Upper lobe of left lung (tissue), 6 donors: ENCODE data around the gene UST. TPM values are rescaled to one million over a fixed set of nuclear protein-coding genes. Genes with fewer than 3 reads are reported as not detected.
A peak's percentile ranks its signal among the peaks of the same experiment; 100 is the strongest.
"Not testable (repeated sequence)": the region's sequence is repeated elsewhere in the genome, so short reads cannot be mapped to it uniquely, and the experiment has no call there.

Source experiments
- ATAC-seq, 2 donors: fragments of 200-7000 bp; cut with Tn5 transposase; one replicate each; pipeline ENCODE4 v1.9.1; 2022; ENCODE audit warnings: mild to moderate bottlenecking in 2 of 2, moderate library complexity in 2 of 2; ENCODE audit not compliant: low FRiP score in 2 of 2
- DNase-seq, 2 donors: peaks; one replicate each; pipeline ENCODE4 v3.0.0-alpha.2; 2019 to 2020
- H3K27ac ChIP-seq, 4 donors: fragments of 200-600 bp; sonication (generic); one replicate each; pipeline ENCODE4 v1.5.1; 2016 to 2019
- H3K27me3 ChIP-seq, 4 donors: fragments of 200-600 bp; sonication (generic); one replicate each; pipeline ENCODE4 v1.5.1; 2017 to 2019
- H3K36me3 ChIP-seq, 4 donors: fragments of 200-600 bp; sonication (generic); one replicate each; pipeline ENCODE4 v1.5.1; 2016 to 2019
- H3K4me1 ChIP-seq, 4 donors: fragments of 200-600 bp; sonication (generic); one replicate each; pipeline ENCODE4 v1.5.1; 2018 to 2019
- H3K4me3 ChIP-seq, 4 donors: fragments of 200-600 bp; sonication (generic); one replicate each; pipeline ENCODE4 v1.5.1; 2017 to 2019; ENCODE audit warnings: mild to moderate bottlenecking in 2 of 4, moderate library complexity in 1 of 4
- H3K9me3 ChIP-seq, 4 donors: fragments of 200-600 bp; sonication (generic); one replicate each; pipeline ENCODE4 v1.5.1; 2018 to 2019
- CTCF ChIP-seq, 6 experiments: fragments of 450-650 bp in 4 of 6; fragments of 200-600 bp in 2 of 6; sonication (generic) in 2 of 6; IDR thresholded peaks; one replicate each; pipeline ENCODE4 v1.5.1; 2016 to 2019; ENCODE audit warnings: antibody characterized with exemption in 6 of 6
- EP300 ChIP-seq, 4 donors: sonication (generic); formaldehyde crosslinking; IDR thresholded peaks; one replicate each; pipeline ENCODE4 v1.5.1; 2017; ENCODE audit warnings: antibody characterized with exemption in 4 of 4, control low read depth in 2 of 4
- POLR2A ChIP-seq, 4 donors: fragments of 450-650 bp; IDR thresholded peaks; one replicate each; pipeline ENCODE4 v1.5.1; 2016 to 2017; ENCODE audit warnings: antibody characterized with exemption in 4 of 4, mild to moderate bottlenecking in 2 of 4
- POLR2AphosphoS5 ChIP-seq, 2 donors: sonication (generic); formaldehyde crosslinking; IDR thresholded peaks; one replicate each; pipeline ENCODE4 v1.5.1; 2017; ENCODE audit warnings: antibody characterized with exemption in 2 of 2
- WGBS, 2 donors: methylation state at CpG; one replicate each; pipeline ENCODE4 v1.1.5; 2017 to 2018; 5-methylcytosine and 5-hydroxymethylcytosine counted together
- total RNA-seq, 6 donors: library from RNA; depleted of rRNA in 4 of 6; stranded (reverse); fragments of >200 nt in 4 of 6; gene quantifications; one replicate each; pipeline versions ENCODE4 v1.1.0 to v1.2.1, GENCODE V29; 2016 to 2021
- donor health status: DM: no; HTN: no; CAD: no; lungs with moderate emphysema.
- donor health status: DM: no; HTN: yes; CAD: no; lungs with severe emphysema.

UST gene
- total RNA-seq, 6 donors from 2014 or later: 10.2 to 21.6 (median 14.2) TPM

GRCh38 chr6:148855744-148856143 is 108.9 kb downstream of the UST start:
- DNase-seq (no peak), ATAC-seq (no peak)
- Histone ChIP-seq H3K27me3 (no peaks in the 10 kb centered on the region), H3K27ac (no peak overlapping the region), H3K4me3 (no peak overlapping the region), H3K9me3 (no peaks in the 10 kb centered on the region), H3K4me1 (no peaks in the 10 kb centered on the region), H3K36me3 (no peaks in the 10 kb centered on the region)
- WGBS, 2 donors: 74 to 87% methylated on average over 7 of the region's 7 CpGs
- no peak for TF ChIP-seq CTCF (IDR thresholded peaks at IDR 0.05)
- TF ChIP-seq POLR2AphosphoS5 (IDR thresholded peaks at IDR 0.05): no peak
- no peak for TF ChIP-seq EP300 (IDR thresholded peaks at IDR 0.05)
- TF ChIP-seq POLR2A (IDR thresholded peaks at IDR 0.05): no peak

- Histone ChIP-seq H3K9me3 (no peaks in the 10 kb centered on the region), H3K27me3 (no peaks in the 10 kb centered on the region), H3K36me3 (no peaks in the 10 kb centered on the region), H3K27ac (no peak overlapping the region), H3K4me3 (no peak overlapping the region), H3K4me1 (no peaks in the 10 kb centered on the region)
- no peak for DNase-seq
- no peak for TF ChIP-seq CTCF (IDR thresholded peaks at IDR 0.05)
- TF ChIP-seq POLR2AphosphoS5 (IDR thresholded peaks at IDR 0.05): no peak
- TF ChIP-seq EP300 (IDR thresholded peaks at IDR 0.05): no peak
- no peak for TF ChIP-seq POLR2A (IDR thresholded peaks at IDR 0.05)
- WGBS, 2 donors: 75 to 82% methylated on average over 3 of the region's 3 CpGs
- no peak for ATAC-seq
These were observed 111.1 kb downstream of the UST start for GRCh38 chr6:148857798-148858390.

- H3K9me3 ChIP-seq: not testable (repeated sequence)
- 77 to 82% methylated on average over 16 of the region's 16 CpGs for WGBS, 2 donors
- DNase-seq: peak in 1 of 2 donors; percentile 54
These were observed 117.3 kb downstream of the UST start for GRCh38 chr6:148864132-148864531.

GRCh38 chr6:148864941-148865340 is 118.1 kb downstream of the UST start:
- DNase-seq (no peak), ATAC-seq (no peak)
- no peaks in the 10 kb centered on the region for H3K36me3 ChIP-seq
- no peaks in the 10 kb centered on the region for H3K27me3 ChIP-seq
- H3K4me3 ChIP-seq: no peak overlapping the region
- WGBS, 2 donors: 72 to 90% methylated on average over 5 of the region's 5 CpGs
- H3K9me3 ChIP-seq: no peaks in the 10 kb centered on the region
- no peaks in the 10 kb centered on the region for H3K4me1 ChIP-seq
- no peak overlapping the region for H3K27ac ChIP-seq
- no peak for TF ChIP-seq CTCF (IDR thresholded peaks at IDR 0.05)

More at GRCh38 chr6:148864132-148864531, 117.3 kb downstream of the UST start:
- not testable (repeated sequence) for H3K36me3 ChIP-seq, H3K27me3 ChIP-seq, H3K27ac ChIP-seq, H3K4me3 ChIP-seq, ATAC-seq, H3K4me1 ChIP-seq

- WGBS, 2 donors: 80 to 87% methylated on average over 5 of the region's 5 CpGs
- ATAC-seq: no peak
- no peak for TF ChIP-seq CTCF (IDR thresholded peaks at IDR 0.05)
- no peak for TF ChIP-seq POLR2AphosphoS5 (IDR thresholded peaks at IDR 0.05)
- TF ChIP-seq POLR2A (IDR thresholded peaks at IDR 0.05): no peak
- DNase-seq: no peak
- Histone ChIP-seq H3K4me1 (no peaks in the 10 kb centered on the region), H3K36me3 (no peaks in the 10 kb centered on the region), H3K27ac (no peak overlapping the region), H3K9me3 (no peaks in the 10 kb centered on the region), H3K4me3 (no peak overlapping the region), H3K27me3 (no peaks in the 10 kb centered on the region)
These were observed 119.9 kb downstream of the UST start for GRCh38 chr6:148866657-148867268.
